Ovary (tissue), 3 donors: ENCODE results near the gene ACSM5.
"Not testable (repeated sequence)": the region's sequence is repeated elsewhere in the genome, so short reads cannot be mapped to it uniquely, and the experiment has no call there.

Source experiments
- CTCF ChIP-seq, 3 donors: fragments of 450-650 bp in 2 of 3; fragments of 200-600 bp in 1 of 3; IDR thresholded peaks; one replicate each; pipeline versions ENCODE4 v1.5.1 to v1.8.0; 2016 to 2022; ENCODE audit warnings: antibody characterized with exemption in 3 of 3, mild to moderate bottlenecking in 1 of 3
- POLR2A ChIP-seq: fragments of 450-650 bp; IDR thresholded peaks from one replicate; pipeline ENCODE4 v1.6.1; 2017; ENCODE audit warnings: antibody characterized with exemption, mild to moderate bottlenecking, moderate library complexity
- donor health status: DM: no; HTN: no; CAD: no.

- TF ChIP-seq POLR2A; CTCF (IDR thresholded peaks at IDR 0.05): not testable (repeated sequence)
Observed at GRCh38 chr16:20429499-20429898, 20.2 kb downstream of the ACSM5 start.
